Activated CD4-positive, CD25-positive, alpha-beta regulatory T cell treated with anti-CD3 and anti-CD28 coated beads, Interleukin-2, amount 50 U/mL, for 72 hours (primary cell): ENCODE results near the gene AMBP.
"Not testable (repeated sequence)": the region's sequence is repeated elsewhere in the genome, so short reads cannot be mapped to it uniquely, and the experiment has no call there.

Experiments used
- DNase-seq: peaks from one replicate; pipeline ENCODE4 v3.0.0; 2021

Gene AMBP

DNA sequence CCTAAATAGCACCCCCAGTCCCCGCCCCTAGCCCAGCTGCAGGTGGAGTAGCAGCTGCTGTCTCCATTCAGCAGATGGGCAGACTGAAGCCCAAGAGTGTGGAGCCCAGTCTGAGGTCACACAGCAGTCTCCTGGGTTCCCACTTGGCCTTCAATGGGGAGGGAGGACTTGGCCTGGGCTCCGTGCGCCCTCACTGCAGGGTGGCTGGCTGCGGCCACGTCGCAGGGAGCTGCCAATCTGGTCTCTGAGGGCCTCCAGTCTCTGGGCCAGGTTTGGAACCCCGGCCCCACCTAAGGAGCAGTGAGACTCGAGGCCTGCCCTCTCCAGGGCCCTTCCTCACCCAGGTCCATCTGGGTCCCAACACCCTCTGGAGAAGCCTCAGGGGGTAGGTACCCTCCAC lies 13.6 kb upstream of the AMBP start:
- no peak for DNase-seq

- no peak for DNase-seq
Observed at GRCh38 chr9:114090798-114091197, 12.7 kb upstream of the AMBP start.

DNA sequence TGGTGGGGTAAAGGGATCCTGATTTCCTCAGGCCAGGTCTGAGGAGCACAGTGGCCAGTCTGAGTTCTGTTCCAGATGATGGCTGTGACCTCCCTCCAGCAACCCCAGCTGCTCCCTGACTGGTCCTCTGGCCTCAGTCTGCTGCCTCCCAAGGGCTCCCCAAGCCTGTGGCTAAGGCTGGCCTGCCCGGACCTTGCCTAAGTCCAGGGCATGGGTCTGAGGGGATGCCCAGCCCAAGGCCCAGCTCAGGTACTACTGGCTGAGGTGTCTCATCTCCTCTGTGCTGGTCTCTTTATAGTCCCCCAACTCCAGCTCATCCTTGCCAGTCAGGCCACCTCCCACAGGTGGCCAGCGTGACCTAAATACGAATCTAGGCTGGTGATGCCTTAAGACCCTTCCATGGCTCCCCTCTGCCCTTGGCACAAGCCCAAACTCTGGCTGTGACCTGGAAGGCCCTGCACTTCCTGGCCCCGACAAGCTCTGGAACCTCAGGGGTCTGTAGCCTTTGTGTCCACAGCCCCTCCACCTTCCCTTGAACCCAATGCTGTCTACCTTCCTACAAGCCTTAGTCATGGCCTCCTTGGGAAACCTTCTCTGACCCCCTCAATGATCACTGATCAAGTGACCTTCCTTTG lies 11.2 kb upstream of the AMBP start:
- DNase-seq = no peak

- no peak for DNase-seq
Observed at GRCh38 chr9:114088571-114089170, 10.6 kb upstream of the AMBP start.

- no peak for DNase-seq
Observed at GRCh38 chr9:114087721-114088120, 9.6 kb upstream of the AMBP start.

DNA sequence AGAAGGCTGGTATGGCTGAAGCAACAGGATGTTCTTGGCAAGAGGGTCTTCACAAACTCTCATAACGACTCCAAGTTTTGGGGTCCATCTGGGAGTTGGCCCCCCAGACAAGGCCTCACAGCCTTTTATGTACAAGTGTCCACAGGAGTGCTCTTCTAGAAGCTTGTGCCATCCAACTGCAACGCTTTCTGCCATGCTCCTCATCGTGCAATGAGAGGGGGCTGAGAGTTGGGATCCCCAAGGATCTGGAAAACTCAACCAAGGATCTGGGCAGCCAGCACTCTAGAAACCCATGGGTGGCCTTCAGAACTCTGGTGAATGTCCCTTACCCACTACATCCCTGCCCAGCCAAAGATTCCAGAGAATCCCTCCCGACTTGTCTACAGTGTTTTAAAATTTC lies 8.5 kb upstream of the AMBP start:
- no peak for DNase-seq

- DNase-seq = no peak
Observed at GRCh38 chr9:114086009-114086408, 7.9 kb upstream of the AMBP start.

- no peak for DNase-seq
Observed at GRCh38 chr9:114085387-114085789, 7.3 kb upstream of the AMBP start.

DNA sequence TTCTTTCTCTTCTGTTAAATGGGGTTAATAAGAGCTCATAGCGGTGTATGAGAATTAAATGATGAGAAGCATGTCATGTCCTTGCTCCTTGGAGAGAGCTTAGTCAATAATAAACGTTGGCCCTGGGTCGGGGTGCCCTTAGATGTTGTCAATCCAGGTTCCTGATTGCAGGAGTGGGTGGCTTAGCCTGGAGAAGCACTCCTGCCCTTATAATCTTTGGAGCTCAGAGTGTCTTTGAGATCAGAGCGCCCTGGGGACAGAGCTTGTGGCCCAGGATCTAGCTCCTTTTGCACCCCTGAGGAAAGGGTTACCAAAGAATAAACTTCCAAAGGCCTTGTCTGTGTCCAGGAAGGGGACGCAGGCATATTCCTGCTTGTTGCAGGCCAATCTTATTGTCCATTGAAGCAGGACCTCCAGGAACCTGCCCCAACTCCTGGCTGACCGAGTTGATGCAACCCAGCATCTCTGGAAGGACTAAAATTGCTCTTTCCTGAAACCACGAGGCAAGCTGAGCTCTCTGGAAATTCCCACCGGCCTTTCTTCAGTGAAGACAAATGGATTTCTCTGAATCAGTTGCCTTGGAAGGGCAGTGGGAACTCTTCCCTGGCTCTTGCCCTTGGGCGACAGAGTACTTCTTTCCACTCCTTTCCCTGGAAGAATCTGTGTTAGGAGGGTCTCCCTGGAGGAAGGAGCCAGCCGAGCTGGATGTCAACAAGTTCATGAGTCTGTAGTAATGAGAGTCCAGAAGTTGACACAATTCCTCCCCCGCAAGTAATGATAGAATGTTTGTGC lies 6.4 kb upstream of the AMBP start:
- DNase-seq = no peak

DNA sequence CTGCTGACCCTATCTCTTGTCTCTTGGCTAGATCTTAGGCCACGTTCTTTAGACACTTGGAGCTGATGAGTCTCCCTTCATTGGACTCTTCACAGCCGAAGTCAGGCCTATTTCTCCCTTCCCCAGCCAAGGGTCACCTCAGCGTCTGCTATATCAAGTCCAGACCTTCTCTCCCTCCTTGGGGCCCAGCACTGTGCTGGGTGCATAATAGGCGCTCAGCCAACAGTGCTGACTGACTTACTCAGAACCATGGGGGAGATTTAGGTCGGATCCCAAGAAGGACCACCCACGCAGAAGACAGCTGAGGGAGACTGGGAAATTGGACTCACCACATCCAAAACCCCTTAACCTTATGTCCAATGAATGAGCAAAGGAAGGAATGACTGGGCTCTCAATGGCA lies 5.6 kb upstream of the AMBP start:
- DNase-seq = no peak

- DNase-seq = not testable (repeated sequence)
Observed at GRCh38 chr9:114082763-114083412, 4.8 kb upstream of the AMBP start.

DNA sequence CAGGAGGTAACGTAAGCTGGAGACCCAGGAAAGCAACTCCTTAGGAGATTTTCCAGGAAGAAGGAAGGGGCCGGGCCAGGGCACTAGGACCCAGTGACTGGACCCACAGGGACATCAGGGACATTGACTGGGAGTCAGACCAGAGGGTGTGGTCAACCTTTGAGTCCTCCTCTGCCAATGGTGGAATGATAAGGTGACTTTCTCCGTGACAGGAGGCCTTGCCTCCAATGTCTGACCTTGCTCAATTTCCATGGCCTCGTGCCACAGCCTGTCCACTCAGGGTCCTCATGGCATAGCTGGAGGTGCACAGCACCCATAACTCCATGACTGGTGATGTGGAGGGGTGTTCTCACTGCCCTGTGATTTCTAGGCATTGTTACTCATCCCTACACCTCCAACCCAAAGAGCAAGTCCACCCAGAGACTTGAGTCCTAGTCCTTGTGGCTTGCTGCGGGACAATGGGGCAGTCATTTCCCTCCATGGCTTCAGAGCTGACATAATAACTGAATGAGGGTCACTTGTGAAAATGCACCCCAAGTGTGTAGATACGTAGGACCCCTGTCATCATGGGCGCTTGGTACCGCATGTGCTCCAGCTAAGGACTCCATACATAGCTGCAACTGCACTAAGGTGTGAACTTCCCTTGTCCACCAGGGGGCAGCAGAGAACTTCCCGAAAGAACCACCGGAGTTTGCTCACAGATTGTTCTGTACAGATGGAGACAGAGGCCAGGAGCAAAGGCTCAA lies 4.1 kb upstream of the AMBP start:
- DNase-seq = peak; percentile 81

DNA sequence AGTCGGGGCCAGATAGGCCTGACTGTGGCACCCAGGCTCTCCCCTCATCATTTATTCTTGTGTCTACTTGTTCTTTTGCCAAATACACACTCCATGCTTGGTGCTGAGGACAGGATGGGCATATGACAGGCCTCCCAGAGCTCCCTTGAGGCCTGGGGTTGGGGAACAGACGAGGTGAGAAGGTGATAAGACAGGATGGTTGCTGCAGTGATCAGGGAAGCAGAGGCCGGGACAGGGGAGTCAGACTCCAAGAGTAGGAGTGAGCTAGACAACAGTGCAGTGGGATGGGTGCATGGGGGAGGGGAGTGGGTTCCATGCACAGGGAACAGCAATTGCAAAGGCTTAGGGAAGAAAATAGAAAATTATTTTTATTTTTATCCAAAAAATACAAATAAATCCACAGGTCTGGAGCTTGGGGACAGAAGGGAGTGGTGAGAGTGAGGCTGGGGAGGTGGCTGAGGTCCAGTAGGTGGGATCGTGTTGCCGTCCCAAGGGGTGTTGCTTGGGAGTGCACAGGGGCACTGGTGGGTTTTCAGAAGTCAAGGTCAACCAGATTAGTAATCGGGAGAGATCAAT lies 3.4 kb upstream of the AMBP start:
- DNase-seq = no peak

GRCh38 chr9:114080773-114081440 lies 2.8 kb upstream of the AMBP start:
- no peak for DNase-seq

- no peak for DNase-seq
Observed at GRCh38 chr9:114080195-114080772, 2.2 kb upstream of the AMBP start.

DNA sequence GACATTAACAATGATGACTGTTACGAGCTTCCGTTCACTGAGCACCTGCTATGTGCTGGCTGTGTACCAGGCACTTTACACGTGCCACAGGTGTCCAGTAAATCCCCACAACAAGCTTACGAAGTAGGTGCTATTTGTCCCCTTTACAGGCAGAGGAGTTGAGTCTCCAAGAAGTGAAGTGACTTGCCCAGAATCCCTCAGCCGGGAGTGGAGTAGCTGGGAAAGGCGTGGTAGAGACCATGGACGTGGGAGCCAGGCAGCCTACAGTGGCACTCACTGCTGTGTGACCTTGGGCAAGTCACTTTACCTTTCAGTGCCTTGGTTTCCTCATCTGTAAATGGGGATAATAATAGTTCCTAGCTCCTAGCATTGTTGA lies 669 bp upstream of the AMBP start:
- DNase-seq = no peak

GRCh38 chr9:114077162-114077837 lies 800 bp downstream of the AMBP start:
- no peak for DNase-seq

DNA sequence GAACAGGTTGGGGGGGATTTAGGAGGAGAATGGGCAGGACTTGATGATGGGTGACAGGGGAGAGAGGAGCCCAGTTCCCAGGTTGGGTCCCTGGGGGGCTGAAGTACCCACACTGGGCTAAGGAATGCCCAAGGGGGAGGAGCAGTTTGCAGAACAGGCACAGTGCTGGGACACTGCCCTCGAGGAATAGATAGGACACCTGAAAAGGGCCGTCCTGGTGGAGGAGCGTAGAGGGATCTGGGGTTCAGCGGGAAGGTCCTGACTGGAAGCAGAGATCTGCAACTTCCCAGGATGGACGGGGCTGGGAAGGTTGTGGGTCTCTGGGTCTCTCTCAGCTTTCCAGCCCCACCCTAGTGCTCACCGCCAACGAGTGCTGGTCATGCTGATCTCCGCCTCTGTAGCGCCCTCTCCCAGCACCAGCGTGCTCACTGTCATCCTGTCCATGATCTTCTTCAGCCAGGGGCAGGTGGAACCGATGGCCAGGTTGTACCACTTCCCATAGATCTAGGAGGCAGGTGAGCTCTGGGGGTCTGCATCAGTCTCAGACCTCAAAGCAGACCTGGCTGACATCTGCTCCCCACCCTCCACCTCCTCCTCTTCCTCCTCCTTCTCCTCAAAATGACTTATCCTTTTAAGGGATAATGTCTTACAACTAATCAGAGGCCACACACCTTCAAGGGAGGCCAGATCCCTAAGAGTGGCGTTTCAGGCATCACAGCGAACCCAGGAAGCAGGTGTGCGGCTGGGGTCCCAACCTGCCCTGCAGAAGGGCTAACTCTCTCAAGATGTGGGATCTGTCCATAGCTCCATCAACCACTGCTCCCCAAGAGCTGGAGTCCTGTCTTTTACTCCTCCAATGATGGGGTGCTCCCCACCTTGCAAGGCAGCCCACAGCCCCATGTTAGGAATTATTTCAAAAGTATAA lies 1.6 kb downstream of the AMBP start:
- no peak for DNase-seq

- DNase-seq = no peak
Observed at GRCh38 chr9:114075602-114076001, 2.5 kb downstream of the AMBP start.
